K562 (cell line): Measurements from ENCODE around the gene TECRL. TPM values are rescaled to one million over a fixed set of nuclear protein-coding genes. Genes with fewer than 3 reads are reported as not detected.

Experiments
- ATAC-seq: fragments of 200-7000 bp; cut with Tn5 transposase; 3 replicates; pipeline ENCODE4 v1.9.1; 2020; ENCODE audit warnings: moderate library complexity
- BruUV-seq: library from RNA; stranded (reverse); fragments of 400-500 nt; replicated peaks from 2 replicates; lab custom pipeline; 2021; lab: Mats Ljungman, UMichigan
- CTCF ChIA-PET: fragments of 300-600 bp; formaldehyde crosslinking; extraction: SDS; loops from one replicate; lab custom pipeline; 2021; ENCODE audit warnings: low intra/inter-chr PET ratio; lab: Yijun Ruan, JAX
- POLR2A ChIA-PET: fragments of 300-600, 350-650 bp; sonication (Branson Sonifier 250); formaldehyde crosslinking; extraction: SDS; loops from one replicate; lab custom pipeline; 2021; ENCODE audit warnings: antibody characterized with exemption, inconsistent platforms; lab: Yijun Ruan, JAX
- DNase-seq, 4 experiments: peaks; one replicate each; pipeline versions ENCODE4 v3.0.0 to v3.0.0-alpha.2; 2011 to 2018; ENCODE audit warnings: low spot score in 3 of 4, mixed read lengths in 3 of 4; ENCODE audit errors: extremely low read depth in 1 of 4
- FAIRE-seq: peaks from 2 replicates; lab custom pipeline; 2011; peaks lifted over from hg19 to GRCh38; lab: Jason Lieb, UNC
- H2AFZ ChIP-seq: 2 replicates; pipeline ENCODE4 v1.6.0; 2011; ENCODE audit warnings: low read depth, low read length, control low read depth, inconsistent platforms
- H3K27ac ChIP-seq: fragments of 200-600 bp; 3 replicates; pipeline ENCODE4 v1.8.0; 2011; ENCODE audit warnings: low read depth, mild to moderate bottlenecking, control low read depth, inconsistent platforms, low read length, moderate library complexity, mixed read lengths; ENCODE audit errors: extremely low read depth
- H3K27me3 ChIP-seq, 2 experiments: fragments of 300-600 bp in 1 of 2; 2 replicates in 1 of 2; 3 replicates in 1 of 2; pipeline versions ENCODE4 v1.6.0 to v1.8.0; 2011; ENCODE audit warnings: inconsistent platforms in 2 of 2, low read length in 2 of 2, mild to moderate bottlenecking in 1 of 2, mixed read lengths in 1 of 2, moderate library complexity in 1 of 2; ENCODE audit not compliant: control insufficient read depth in 2 of 2, insufficient read depth in 2 of 2
- H3K36me3 ChIP-seq: fragments of 300-600 bp; 3 replicates; pipeline ENCODE4 v1.8.0; 2011; ENCODE audit warnings: mild to moderate bottlenecking, low read length, inconsistent platforms; ENCODE audit not compliant: control insufficient read depth, insufficient read depth
- H3K4me1 ChIP-seq, 2 experiments: fragments of 200-600 bp in 1 of 2; replicated peaks in 1 of 2; 2 replicates in 1 of 2; 3 replicates in 1 of 2; pipeline versions ENCODE4 v1.5.1 to v1.8.0; 2011; ENCODE audit warnings: inconsistent platforms in 2 of 2, low read length in 2 of 2, mild to moderate bottlenecking in 1 of 2, mixed read lengths in 1 of 2, moderate library complexity in 1 of 2; ENCODE audit not compliant: control insufficient read depth in 2 of 2, insufficient read depth in 2 of 2
- H3K4me2 ChIP-seq: 2 replicates; pipeline ENCODE4 v1.6.1; 2011; ENCODE audit warnings: low read length, control low read depth, inconsistent platforms, mixed read lengths; ENCODE audit not compliant: insufficient read depth
- H3K4me3 ChIP-seq: fragments of 200-600 bp; sonication (generic), shearing (Covaris generic); 2 replicates; pipeline ENCODE4 v1.5.1; 2016; ENCODE audit warnings: control low read depth, inconsistent platforms
- H3K79me2 ChIP-seq: fragments of 200-600 bp; 3 replicates; pipeline ENCODE4 v1.8.0; 2011; ENCODE audit warnings: low read length, inconsistent platforms; ENCODE audit not compliant: control insufficient read depth, insufficient read depth
- H3K9ac ChIP-seq, 2 experiments: 2 replicates each; pipeline versions ENCODE4 v1.6.0 to v1.6.1; 2011; ENCODE audit warnings: low read depth in 2 of 2, low read length in 2 of 2, control low read depth in 1 of 2, inconsistent platforms in 1 of 2, mild to moderate bottlenecking in 1 of 2, mixed read lengths in 1 of 2; ENCODE audit not compliant: insufficient read depth in 1 of 2
- H3K9me1 ChIP-seq: one replicate; pipeline ENCODE4 v1.6.0; 2011; ENCODE audit warnings: inconsistent platforms, mild to moderate bottlenecking, low read length, moderate library complexity; ENCODE audit not compliant: control insufficient read depth, insufficient read depth
- H3K9me3 ChIP-seq: replicated peaks from 2 replicates; pipeline ENCODE4 v1.5.1; 2011; ENCODE audit warnings: low read depth, low read length, inconsistent platforms; ENCODE audit not compliant: control insufficient read depth, insufficient read depth
- H4K20me1 ChIP-seq: replicated peaks from 2 replicates; pipeline ENCODE4 v1.6.1; 2011; ENCODE audit warnings: low read length, inconsistent platforms, mixed read lengths; ENCODE audit not compliant: control insufficient read depth, insufficient read depth
- BRD9 ChIP-seq: fragments of 450-650 bp; IDR thresholded peaks from 2 replicates; pipeline ENCODE4 v1.6.1; 2018; ENCODE audit warnings: low read depth; ENCODE audit not compliant: partially characterized antibody
- CEBPG ChIP-seq, 3 experiments: fragments of 200-800 bp in 1 of 3; sonication (Bioruptor generic) in 1 of 3; sonication (generic) in 1 of 3; formaldehyde crosslinking in 1 of 3; IDR thresholded peaks in 2 of 3; conservative IDR thresholded peaks in 1 of 3; 2 replicates each; pipeline versions ENCODE4 v1.6.1 to v1.8.0; 2016 to 2022; ENCODE audit warnings: missing compliant biosample characterization in 2 of 3, missing genetic modification characterization in 2 of 3, mild to moderate bottlenecking in 1 of 3, missing genetic modification reagents in 1 of 3
- CHD2 ChIP-seq: IDR thresholded peaks from 2 replicates; pipeline ENCODE4 v1.6.1; 2011; ENCODE audit warnings: low read depth, low read length
- COPS2 ChIP-seq: fragments of 450-650 bp; conservative IDR thresholded peaks from 2 replicates; pipeline ENCODE4 v1.6.1; 2016; ENCODE audit warnings: mild to moderate bottlenecking, moderate library complexity
- EZH2 ChIP-seq: IDR thresholded peaks from 2 replicates; pipeline ENCODE4 v1.6.1; 2012; ENCODE audit warnings: low read depth, mild to moderate bottlenecking, inconsistent platforms, low read length, borderline replicate concordance
- HDAC8 ChIP-seq: fragments of 450-650 bp; IDR thresholded peaks from 2 replicates; pipeline ENCODE4 v1.6.1; 2016; ENCODE audit warnings: mild to moderate bottlenecking, missing genetic modification characterization, moderate library complexity, missing compliant biosample characterization
- KDM1A ChIP-seq, 2 experiments: fragments of 450-650 bp; IDR thresholded peaks; 2 replicates each; pipeline ENCODE4 v1.6.1; 2016; ENCODE audit warnings: mild to moderate bottlenecking in 2 of 2
- PTBP1 ChIP-seq: fragments of 200-400 bp; formaldehyde crosslinking; IDR thresholded peaks from 2 replicates; pipeline ENCODE4 v1.6.1; 2017; ENCODE audit warnings: low read depth, low read length
- ZFP1 ChIP-seq: fragments of 450-650 bp; formaldehyde crosslinking; IDR thresholded peaks from 2 replicates; pipeline ENCODE4 v1.4.0; 2020; ENCODE audit warnings: mild to moderate bottlenecking, mixed read lengths
- ZFPM2 ChIP-seq: fragments of 250-450 bp; sonication (Bioruptor Pico); IDR thresholded peaks from 2 replicates; pipeline ENCODE4 v1.5.1; 2022; ENCODE audit warnings: mild to moderate bottlenecking
- ZNF224 ChIP-seq: sonication (generic); formaldehyde crosslinking; IDR thresholded peaks from 2 replicates; pipeline ENCODE4 v1.8.0; 2022; ENCODE audit warnings: mild to moderate bottlenecking, missing genetic modification reagents
- ZNF589 ChIP-seq: fragments of 200-800 bp; sonication (Bioruptor generic); IDR thresholded peaks from 2 replicates; pipeline ENCODE4 v1.6.1; 2016; ENCODE audit warnings: low read depth, missing genetic modification characterization, missing compliant biosample characterization
- WGBS: fragments of 100-300 bp; shearing (Covaris generic); methylation state at CpG from one replicate; pipeline ENCODE4 v1.1.6; 2016; ENCODE audit warnings: low coverage, mixed read lengths; ENCODE audit not compliant: insufficient coverage; ENCODE audit errors: missing lambda C conversion rate; 5-methylcytosine and 5-hydroxymethylcytosine counted together
- in situ Hi-C: fragments of 300-500 bp; cut with MboI; formaldehyde crosslinking; loops from 4 replicates; pipeline ENCODE4 v1.15.0; 2018; ENCODE audit warnings: inconsistent platforms, mixed read lengths
- intact Hi-C: fragments of 100-400 bp; cut with micrococcal nuclease; formaldehyde crosslinking; loops from 2 replicates; pipeline ENCODE4 v1.14.2; 2022
- polyA plus RNA-seq, 8 experiments: library from polyadenylated mRNA; depleted of rRNA in 4 of 8; stranded (reverse) in 5 of 8; unstranded in 3 of 8; fragments of >200 nt; fragmentation: Nextera tagmentation in 2 of 8; fragmentation: Illumina TruSeq in 1 of 8; extraction: Ambion mirVana in 2 of 8; extraction: Trizol in 1 of 8; gene quantifications; 2 replicates each; pipeline versions ENCODE4 v1.2.1 to v1.2.3, GENCODE V29; 2011 to 2014; ENCODE audit warnings: inconsistent platforms in 1 of 8, missing spikeins in 1 of 8
- total RNA-seq, 7 experiments: library from RNA; depleted of rRNA in 6 of 7; stranded (reverse); fragments of >200 nt in 6 of 7; fragmentation: Illumina TruSeq in 2 of 7; extraction: Trizol in 2 of 7; gene quantifications; 2 replicates each; pipeline versions ENCODE4 v1.2.1 to v1.2.3, GENCODE V29; 2011 to 2021; ENCODE audit warnings: low replicate concordance in 1 of 7
- TF ChIP-seq, protein P1 (sequence below): fragments of 250-450 bp; sonication (Bioruptor Pico); IDR thresholded peaks from 2 replicates; pipeline ENCODE4 v1.8.0; 2021; ENCODE audit warnings: moderate library complexity, mild to moderate bottlenecking, inconsistent platforms
- TF ChIP-seq, protein P2 (sequence below): sonication (generic); formaldehyde crosslinking; IDR thresholded peaks from 2 replicates; pipeline ENCODE4 v1.8.1; 2023; ENCODE audit warnings: mild to moderate bottlenecking, missing genetic modification reagents
- TF ChIP-seq, protein P3 (sequence below): fragments of 450-650 bp; IDR thresholded peaks from 2 replicates; pipeline ENCODE4 v1.7.0; 2016; ENCODE audit warnings: borderline replicate concordance

Gene TECRL
- total and polyA plus RNA-seq, 9 of the 15 experiments (the other 6 are each of a cell fraction or from before 2014, with no cell fraction given) = not detected

DNA sequence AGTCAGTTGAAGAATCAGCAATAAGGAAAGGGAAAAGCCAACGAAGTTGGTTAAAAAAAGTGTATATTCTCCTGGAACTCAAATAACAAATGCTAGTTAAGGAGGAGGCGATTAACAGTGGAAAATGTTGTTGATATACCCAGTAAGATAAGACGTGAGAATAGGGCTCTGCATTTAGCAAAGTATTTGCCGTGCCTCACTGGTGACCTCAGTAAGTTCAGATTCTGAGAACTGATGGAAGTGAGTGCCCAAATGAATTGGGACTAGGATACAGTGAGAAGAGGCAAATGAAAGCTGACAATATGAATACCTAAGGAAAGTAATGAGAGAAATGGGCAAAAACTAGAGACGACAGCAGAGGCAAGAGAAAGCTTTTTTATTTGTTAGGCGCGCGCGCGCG, 3.5 kb downstream of the TECRL start (continued):
- TF ChIP-seq, protein P1, sequence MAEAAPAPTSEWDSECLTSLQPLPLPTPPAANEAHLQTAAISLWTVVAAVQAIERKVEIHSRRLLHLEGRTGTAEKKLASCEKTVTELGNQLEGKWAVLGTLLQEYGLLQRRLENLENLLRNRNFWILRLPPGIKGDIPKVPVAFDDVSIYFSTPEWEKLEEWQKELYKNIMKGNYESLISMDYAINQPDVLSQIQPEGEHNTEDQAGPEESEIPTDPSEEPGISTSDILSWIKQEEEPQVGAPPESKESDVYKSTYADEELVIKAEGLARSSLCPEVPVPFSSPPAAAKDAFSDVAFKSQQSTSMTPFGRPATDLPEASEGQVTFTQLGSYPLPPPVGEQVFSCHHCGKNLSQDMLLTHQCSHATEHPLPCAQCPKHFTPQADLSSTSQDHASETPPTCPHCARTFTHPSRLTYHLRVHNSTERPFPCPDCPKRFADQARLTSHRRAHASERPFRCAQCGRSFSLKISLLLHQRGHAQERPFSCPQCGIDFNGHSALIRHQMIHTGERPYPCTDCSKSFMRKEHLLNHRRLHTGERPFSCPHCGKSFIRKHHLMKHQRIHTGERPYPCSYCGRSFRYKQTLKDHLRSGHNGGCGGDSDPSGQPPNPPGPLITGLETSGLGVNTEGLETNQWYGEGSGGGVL (CRISPR knock-in tag) = no peak

DNA sequence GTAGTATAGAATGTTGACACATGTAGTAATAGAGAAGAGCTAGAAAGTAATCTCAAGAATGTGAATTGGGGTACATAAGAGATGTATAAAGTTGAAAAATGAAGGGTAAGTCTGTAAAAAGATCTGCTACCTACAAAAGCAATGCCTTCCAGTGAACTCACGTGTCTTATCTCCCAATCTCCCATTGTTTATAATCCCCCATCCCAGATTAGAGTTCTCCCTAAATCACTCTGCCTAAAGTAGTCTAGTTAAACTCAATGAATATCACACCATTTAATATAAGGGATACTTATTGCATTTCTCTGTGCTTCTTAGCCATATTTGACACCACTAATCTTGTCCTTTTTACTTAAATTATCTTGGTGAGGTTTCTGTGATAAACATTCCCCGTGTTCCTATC, 6.6 kb downstream of the TECRL start:
- Histone ChIP-seq H3K27me3 (no peaks in the 10 kb centered on the region), H3K9ac (no peak overlapping the region), H3K9me3 (peaks cover 1% of the 10 kb centered on the region; the same call in 1 of the 2 replicates), H3K9me1 (no peaks in the 10 kb centered on the region), H3K79me2 (no peaks in the 10 kb centered on the region), H3K4me2 (no peak overlapping the region), H3K4me1 (no peaks in the 10 kb centered on the region), H3K36me3 (no peaks in the 10 kb centered on the region), H3K27ac (no peak overlapping the region), H2AFZ (no peak overlapping the region), H3K4me3 (no peak overlapping the region), H4K20me1 (no peaks in the 10 kb centered on the region)
- BruUV-seq = no TSS peak
- in situ Hi-C loops = no loop called here
- CTCF ChIA-PET = no interaction called here
- no peak for FAIRE-seq
- intact Hi-C loops = no loop called here
- WGBS = 0% methylated on average over 2 of the region's 2 CpGs
- no peak for DNase-seq
- ATAC-seq = no peak
- POLR2A ChIA-PET = no interaction called here
- no peak for TF ChIP-seq HDAC8 (tag)
- no peak for TF ChIP-seq CEBPG (CRISPR knock-in tag; IDR thresholded peaks at IDR 0.05)
- TF ChIP-seq CEBPG (tag; conservative IDR thresholded peaks at IDR 0.05 in 1 of 2, IDR thresholded peaks at IDR 0.05 in 1 of 2) = no peak
- no peak for TF ChIP-seq EZH2
- TF ChIP-seq KDM1A (IDR thresholded peaks at IDR 0.05) = no peak
- no peak for TF ChIP-seq PTBP1
- TF ChIP-seq COPS2 = no peak
- TF ChIP-seq CHD2 = no peak
- TF ChIP-seq, protein P2, sequence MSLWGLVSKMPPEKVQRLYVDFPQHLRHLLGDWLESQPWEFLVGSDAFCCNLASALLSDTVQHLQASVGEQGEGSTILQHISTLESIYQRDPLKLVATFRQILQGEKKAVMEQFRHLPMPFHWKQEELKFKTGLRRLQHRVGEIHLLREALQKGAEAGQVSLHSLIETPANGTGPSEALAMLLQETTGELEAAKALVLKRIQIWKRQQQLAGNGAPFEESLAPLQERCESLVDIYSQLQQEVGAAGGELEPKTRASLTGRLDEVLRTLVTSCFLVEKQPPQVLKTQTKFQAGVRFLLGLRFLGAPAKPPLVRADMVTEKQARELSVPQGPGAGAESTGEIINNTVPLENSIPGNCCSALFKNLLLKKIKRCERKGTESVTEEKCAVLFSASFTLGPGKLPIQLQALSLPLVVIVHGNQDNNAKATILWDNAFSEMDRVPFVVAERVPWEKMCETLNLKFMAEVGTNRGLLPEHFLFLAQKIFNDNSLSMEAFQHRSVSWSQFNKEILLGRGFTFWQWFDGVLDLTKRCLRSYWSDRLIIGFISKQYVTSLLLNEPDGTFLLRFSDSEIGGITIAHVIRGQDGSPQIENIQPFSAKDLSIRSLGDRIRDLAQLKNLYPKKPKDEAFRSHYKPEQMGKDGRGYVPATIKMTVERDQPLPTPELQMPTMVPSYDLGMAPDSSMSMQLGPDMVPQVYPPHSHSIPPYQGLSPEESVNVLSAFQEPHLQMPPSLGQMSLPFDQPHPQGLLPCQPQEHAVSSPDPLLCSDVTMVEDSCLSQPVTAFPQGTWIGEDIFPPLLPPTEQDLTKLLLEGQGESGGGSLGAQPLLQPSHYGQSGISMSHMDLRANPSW = no peak
- no peak for TF ChIP-seq BRD9
- TF ChIP-seq ZFPM2 (CRISPR knock-in tag) = no peak
- no peak for TF ChIP-seq ZNF224 (CRISPR knock-in tag)
- TF ChIP-seq, protein P3, sequence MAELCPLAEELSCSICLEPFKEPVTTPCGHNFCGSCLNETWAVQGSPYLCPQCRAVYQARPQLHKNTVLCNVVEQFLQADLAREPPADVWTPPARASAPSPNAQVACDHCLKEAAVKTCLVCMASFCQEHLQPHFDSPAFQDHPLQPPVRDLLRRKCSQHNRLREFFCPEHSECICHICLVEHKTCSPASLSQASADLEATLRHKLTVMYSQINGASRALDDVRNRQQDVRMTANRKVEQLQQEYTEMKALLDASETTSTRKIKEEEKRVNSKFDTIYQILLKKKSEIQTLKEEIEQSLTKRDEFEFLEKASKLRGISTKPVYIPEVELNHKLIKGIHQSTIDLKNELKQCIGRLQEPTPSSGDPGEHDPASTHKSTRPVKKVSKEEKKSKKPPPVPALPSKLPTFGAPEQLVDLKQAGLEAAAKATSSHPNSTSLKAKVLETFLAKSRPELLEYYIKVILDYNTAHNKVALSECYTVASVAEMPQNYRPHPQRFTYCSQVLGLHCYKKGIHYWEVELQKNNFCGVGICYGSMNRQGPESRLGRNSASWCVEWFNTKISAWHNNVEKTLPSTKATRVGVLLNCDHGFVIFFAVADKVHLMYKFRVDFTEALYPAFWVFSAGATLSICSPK = no peak
- TF ChIP-seq ZFP1 (CRISPR knock-in tag) = no peak
- TF ChIP-seq ZNF589 (CRISPR knock-in tag) = no peak
